ENCODE data around the gene LMAN2L.
"Not testable (repeated sequence)": the region's sequence is repeated elsewhere in the genome, so short reads cannot be mapped to it uniquely, and the experiment has no call there.

LMAN2L gene

DNA sequence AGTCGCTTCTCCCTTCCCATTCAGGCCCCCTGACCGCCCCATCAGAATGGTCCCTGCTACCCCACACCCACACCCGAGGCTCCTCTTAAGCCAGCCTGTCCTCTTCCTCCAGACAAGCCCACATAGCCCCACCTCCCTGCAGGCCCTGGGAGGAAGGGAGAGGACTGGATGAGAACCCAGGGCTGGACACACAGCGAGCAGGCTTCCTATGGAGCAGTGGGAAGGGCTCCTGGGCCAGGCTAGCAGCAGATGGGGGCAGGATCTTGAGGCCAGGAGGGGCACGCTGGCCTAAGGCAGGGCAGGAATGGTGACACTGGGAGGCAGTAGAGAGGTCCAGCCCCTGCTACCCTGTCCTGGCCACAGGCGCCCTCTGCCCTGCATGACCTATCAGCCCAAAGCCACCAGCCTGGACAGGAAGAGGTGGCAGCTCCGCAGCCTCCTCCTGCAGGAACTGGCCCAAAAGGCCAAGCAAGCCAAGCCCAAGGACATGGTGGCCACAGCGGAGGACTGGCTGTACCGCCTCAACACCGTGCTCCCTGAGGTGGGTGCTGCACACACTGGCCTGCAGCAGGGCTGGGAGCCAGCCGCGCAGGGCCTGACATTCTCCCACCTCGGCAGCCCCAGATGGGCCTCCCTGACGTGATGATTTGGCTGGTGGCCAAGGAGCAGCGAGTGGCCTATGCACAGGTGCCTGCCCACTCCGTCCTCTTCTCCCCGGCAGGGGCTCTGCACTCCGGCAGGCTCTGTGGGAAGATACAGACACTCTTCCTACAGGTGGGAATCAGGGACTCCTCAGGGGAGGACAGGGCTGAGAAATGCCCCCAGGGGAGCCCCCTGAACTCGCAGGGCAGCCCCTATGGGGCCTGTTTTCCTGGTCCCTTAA, 54.0 kb downstream of the LMAN2L start:
- no peak for DNase-seq

DNA sequence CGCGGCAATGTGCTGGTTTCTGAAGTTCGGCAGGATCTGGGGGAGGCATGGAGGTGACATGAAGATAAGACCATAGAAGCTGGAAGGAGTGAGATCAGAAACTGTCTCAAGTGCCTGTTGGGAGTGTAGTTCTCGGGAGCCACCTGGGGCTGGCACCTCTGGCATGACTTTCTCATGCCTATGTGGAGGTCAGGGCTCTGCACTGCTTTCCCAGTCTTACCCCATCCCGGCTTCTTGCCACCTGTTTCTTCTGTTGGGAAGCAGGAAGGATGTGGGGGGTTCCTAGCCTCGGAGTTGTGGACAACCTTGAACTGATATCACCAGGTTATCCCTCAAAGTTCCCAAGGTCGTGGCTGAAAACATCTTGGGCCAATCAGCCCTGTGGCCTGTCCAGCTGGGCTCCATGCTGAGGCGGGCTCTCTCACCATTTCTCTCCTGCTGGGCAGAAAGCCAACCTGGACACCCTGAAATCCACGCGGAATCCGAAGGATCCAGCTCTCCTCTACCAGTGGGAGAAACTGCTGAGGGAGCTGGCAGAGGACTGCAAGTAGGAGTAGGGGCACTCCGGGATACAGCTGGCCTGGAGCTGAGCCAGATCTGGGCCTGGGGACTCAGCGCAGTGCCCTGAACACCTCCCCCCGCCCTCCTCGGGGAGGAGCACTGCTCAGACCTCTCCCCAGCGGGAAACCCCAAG, 54.8 kb downstream of the LMAN2L start:
- DNase-seq: no peak

DNA sequence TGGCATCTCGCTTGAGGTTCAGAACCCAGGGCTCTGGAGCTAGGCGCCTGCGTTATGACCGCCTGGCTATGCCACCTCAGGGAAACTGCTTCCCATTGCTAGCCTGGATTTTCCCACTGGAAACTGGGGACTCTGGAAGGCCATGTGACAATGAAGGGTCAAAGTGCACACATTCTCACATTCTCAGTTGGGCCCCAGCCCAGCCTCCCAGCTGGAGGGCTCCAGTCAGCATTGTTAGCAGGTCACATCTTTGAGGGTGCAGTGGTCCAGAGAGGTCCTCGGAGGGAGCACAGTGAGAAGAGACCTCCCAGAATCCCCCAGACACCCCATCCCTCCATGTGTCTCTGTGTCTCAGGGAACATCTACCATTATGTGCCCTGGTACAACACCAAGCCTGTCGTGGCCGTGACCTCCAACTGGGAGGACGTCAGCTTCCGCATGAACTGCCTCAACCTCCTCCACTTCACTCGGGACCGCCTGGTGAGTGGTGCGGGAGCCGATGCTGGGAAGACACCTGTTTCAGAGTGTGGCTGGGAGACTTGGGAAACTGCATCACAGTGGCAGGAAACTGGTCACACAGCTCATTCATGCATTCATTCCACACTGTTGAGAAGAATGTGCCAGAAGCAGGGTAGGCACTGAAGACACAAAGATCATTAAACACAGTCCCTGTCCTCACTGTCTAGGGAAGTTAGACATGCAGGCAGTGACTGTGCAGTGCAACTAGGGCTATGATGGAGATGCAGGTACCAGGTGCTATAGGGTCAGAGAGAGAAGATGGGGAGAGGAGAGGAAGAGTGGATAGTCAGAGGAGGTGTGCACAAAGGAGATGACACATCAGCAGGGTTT, 55.7 kb downstream of the LMAN2L start:
- DNase-seq: no peak

DNA sequence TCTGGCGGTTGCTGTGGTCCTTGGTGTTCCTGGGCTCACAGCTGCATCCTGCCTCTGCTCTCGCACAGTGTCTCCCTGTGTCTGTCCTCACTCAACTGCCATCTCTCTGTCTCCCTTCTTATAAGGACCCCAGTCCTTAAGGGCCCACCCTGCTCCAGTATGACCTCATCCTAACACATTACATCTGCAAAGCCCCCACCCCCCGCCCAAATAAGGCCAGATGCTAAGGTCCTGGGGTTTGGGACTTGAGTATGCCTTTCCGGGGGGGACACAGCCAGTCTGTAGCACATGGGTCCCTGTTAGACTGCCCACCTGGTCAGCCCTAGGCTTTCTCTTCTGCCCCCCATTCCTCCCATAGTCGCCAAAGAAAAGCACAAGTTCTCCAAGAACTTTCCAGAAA, 56.6 kb downstream of the LMAN2L start:
- DNase-seq: no peak

DNA sequence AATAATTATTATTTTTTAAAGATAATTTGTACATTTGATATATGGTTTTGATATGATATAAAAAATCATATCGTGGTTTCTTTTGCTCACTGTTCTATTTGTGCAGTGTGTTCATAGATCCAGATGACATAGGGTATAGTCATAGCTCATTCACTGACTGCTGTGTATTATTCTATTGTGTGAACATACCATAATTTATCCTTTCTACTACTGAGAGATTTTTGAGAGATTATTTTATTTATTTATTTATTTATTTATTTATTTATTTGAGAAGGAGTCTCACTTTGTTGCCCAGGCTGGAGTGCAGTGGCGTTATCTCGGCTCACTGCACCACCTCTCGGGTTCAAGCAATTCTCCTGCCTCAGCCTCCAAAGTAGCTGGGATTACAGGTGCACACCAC, 58.3 kb downstream of the LMAN2L start:
- no peak for DNase-seq

DNA sequence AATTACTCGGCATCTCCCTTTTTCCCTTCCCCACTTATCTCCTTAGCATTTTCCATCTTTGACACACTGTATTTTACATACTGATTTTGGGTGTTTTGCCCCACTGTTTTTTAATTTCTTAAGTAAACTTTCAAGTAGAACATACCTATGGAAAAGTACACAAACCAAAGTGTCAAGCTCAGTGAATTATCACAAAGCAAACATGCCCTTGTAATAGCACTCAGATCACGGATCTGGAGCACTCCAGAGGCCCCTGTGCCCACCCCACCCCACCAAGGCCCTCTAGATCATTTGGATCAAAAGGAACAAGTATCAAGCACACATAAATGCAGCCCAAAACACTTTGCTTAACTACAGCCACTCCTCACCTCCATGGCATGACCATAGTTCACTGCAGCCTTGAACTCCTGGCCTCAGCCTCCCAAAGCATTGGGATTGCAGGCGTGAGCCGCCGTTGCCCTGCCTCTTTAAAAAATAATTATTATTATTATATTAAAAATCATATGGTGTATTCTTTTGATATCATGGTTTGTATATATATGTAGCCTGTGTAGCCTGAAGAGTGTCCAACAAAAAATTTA, 59.2 kb downstream of the LMAN2L start:
- no peak for DNase-seq

DNA sequence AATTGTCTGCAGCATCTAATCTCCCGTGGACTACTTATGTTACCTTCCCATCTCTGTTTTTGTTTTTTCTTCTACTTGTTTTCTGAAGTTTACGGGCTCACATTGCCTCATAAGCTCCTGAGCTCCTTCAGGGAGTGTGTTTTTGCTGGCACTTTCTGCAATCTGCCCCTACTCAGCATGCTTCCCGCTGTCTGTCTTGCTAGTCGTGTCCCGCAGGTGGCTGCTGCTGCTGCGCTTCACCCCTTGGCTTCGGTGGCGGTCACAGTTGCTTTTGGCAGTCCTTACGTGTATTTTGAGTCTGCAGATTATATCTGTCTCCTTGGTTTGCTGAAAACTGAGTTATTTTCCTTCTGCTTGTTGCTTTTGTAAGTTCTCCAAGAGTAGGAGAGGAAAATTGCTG, 60.0 kb downstream of the LMAN2L start:
- DNase-seq: no peak

DNA sequence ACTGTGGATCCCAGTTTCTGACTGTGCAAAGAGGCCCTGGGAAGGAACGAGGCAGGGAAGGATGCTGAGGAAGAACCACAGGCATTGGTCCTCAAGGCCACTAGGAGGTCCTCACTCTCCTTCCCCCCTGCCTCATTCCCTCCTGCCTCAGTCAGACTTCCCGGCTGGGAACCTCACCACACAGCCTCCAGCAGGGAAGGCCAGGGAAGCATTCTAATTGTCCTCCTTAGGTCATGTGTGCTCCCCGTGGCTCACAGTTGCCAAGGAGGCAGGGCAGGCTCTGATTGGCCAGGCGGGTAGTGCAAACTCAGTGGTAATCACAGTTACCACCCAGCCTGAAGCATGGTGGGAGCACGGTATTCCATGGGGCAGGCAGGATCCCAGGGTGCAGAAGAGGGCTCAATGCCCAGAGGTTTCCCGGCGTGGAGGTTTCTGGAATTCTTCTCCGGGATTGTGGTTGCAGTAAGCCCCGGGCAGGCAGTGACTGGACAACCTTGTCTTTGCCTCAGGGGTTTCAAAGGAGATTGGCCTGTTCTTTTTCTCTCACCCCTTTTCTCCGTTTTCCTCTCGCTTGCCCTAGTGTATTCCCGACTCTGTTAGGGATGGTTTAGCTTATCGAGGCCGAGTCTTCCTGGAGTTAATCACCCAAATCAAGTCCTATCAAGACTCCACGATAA, 70.2 kb downstream of the LMAN2L start:
- DNase-seq: no peak

DNA sequence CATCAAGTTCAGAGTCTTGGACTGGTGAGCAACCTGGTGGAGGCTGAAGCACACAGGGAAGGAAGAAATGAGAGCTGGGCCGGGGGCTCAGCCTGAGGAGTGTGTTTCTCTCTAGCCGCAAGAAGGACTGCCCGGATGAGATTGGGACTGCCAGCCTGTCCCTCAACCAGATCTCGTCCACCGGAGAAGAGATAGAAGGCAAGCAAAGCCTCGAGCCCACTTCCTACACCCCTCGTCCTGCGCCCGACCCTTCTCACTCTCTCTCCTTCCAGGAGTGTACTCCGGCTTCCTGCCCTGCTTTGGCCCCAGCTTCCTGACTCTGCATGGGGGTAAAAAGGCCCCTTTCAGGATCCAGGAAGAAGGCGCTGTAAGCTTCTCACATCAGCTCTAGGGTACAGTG, 71.1 kb downstream of the LMAN2L start:
- no peak for DNase-seq

DNA sequence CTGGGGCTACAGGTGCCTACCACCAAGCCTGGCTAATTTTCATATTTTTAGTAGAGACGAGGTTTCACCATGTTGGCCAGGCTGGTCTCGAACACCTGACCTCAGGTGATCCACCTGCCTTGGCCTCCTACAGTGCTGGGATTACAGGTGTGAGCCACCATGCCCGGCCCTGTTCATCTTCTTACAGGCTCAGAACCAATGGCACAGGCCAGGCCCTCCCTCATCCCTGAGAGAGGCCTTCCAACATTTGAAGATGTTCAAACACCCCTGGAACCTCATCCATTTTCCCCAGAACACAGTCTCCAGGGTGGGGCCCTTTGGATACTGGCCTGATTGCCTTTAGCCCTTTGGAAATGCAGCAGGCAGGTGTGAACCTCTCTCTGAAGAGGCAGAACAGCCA, 74.1 kb downstream of the LMAN2L start:
- not testable (repeated sequence) for DNase-seq

DNA sequence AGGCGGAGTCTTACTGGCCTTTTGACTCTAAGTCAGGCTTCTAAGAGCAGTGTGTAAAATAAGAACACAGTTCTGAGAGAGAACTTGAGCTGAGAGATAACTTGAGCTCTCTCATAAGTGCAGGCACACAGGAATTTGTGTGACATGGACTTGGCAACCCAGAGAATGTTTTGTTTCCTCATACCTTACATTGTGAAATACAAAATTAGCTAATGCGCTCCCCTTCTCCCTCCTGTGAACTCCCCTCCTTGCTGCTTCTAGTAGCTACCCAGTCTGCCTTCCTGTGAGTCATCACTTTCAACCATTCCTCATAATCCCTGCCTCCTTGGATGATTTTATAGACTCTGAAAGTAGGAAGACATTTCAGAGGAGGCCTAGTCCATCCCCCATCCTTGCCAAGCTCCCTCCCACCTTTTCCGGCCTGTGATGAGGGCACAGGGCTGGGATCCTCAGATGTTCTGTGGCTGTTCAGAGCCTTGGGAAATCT, 74.7 kb downstream of the LMAN2L start:
- DNase-seq: no peak

DNA sequence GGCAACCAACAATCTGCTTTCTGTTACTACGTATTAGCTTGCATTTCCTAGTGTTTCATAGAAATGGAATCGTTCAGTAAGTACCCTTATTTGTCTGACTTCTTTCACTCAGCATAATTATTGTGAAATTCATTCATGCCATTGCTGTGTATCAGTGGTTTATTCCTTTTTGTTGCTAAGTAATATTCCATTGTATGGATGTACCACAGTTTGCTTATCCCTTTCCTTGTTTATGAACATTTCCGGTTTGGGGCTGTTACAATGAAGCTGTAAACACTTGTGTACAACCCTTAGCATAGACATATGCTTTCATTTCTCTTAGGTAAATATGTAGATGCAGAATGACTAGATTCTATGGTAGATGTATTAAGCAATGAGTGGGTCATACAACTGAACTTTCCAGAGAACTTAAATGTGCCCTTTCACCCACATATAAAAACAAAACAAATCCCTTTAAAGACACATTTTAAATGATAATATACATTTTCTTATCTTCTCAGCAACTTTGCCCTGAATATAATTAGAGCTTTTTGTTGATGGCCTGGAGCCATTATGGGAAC, 75.4 kb downstream of the LMAN2L start:
- no peak for DNase-seq

DNA sequence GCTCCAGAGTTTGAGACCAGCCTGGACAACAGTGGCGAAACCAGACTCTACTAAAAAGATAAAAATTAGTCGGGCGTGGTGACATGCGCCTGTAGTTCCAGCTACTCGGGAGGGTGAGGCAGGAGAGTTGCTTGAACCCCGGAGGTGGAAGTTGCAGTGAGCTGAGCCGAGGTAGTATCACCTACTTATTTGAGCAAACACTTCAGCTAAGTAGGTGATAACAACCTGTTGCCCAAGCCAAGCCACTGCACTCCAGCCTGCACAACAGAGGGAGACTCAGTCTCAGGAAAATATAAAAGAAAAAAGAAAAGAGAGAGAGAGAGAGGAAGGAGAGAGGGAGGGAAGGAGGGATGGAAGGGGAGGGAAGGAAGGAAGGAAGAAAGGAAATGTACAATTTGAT, 76.0 kb downstream of the LMAN2L start:
- no peak for DNase-seq

DNA sequence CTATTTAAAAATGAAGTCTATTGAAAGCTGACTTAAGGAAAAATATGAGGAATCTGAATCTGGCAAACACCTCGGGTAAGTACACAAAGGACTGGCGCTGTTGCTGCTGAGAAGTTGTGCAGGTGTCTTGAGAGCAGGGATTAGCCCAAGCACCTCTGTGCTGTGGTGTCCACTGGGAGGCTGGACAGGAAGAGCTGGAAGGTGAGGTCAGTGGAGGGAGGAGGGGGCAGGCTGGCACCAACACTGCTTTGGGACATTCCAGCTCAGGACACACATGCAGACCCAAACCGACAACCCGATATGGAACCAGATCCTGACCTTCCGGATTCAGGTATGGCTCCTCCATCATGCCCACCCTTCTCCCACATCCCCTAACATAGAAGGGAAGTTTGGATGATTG, 76.7 kb downstream of the LMAN2L start:
- DNase-seq: no peak

DNA sequence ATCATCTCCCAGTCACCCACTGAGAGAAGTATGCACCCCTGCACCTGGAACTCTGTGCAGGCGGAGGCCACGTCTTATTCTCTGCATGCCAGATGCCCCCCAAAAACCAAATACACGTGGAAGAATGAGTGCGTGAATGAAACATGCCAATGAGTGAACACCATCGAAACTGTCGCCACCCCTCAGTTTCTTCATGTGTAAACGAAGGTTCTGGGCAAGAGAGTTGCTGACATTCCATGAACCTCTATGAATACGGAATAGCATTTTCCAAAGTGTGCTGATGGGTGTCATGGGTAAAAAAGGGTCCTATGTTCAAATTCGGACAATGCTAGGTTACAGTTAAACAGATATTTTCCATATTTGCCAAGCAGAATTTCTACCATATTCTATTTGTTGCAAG, 77.5 kb downstream of the LMAN2L start:
- DNase-seq: no peak

DNA sequence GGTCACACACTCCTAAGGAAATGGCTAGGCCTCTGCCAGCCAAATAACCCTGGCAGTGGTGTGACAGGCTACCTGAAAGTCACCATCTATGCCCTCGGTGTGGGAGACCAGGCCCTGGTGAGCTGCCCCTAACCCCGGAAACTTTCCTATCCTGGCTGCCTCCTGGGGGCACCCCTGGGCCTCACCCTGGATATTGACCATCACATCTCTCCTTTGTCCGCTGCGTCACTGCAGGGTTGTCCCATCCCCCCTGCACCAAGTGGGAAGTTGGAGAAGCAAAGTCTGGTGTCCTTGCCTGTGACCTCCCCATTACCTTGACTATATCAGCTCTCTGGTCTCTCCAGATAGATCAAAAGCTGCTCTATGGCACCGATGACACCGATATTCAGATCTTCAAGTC, 78.5 kb downstream of the LMAN2L start:
- DNase-seq: no peak

DNA sequence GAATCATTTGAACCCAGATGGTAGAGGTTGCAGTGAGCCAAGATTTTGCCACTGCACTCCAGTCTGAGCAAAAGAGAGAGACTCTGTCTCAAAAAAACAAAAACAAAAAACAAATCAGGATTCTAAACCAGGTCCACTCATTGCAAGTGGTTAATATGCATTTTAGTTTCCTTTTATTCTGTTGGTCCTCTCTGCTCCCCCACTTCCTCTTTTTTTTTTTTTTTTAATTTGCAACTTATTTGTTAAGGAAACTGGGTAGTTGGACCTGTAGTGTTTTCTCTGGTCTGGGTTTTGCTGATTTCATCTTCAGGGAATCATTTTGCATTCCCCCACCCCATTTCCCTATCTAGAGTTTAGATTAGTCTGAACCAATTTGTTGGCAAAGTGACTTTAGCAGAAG, 83.3 kb downstream of the LMAN2L start:
- no peak for DNase-seq

Data from stimulated activated CD8-positive, alpha-beta memory T cell treated with anti-CD3 and anti-CD28 coated beads, Interleukin-4, amount 100 ng/mL, for 48 hours (primary cell).